Prostate gland (tissue), 2 donors: ENCODE data around the gene GEMIN2.

Source experiments
- CTCF ChIP-seq, 4 experiments: fragments of 200-600 bp in 2 of 4; fragments of 450-650 bp in 2 of 4; sonication (generic) in 2 of 4; IDR thresholded peaks; 1 replicate in 3 of 4; 2 replicates in 1 of 4; pipeline ENCODE4 v1.5.1; 2016 to 2019; ENCODE audit warnings: antibody characterized with exemption in 4 of 4, mild to moderate bottlenecking in 2 of 4, moderate library complexity in 2 of 4
- POLR2AphosphoS5 ChIP-seq: sonication (generic); formaldehyde crosslinking; IDR thresholded peaks from one replicate; pipeline ENCODE4 v1.6.1; 2017; ENCODE audit warnings: antibody characterized with exemption

- no peak for TF ChIP-seq CTCF (IDR thresholded peaks at IDR 0.05)
- no peak for TF ChIP-seq POLR2AphosphoS5
Measured at GRCh38 chr14:39168591-39168990, 54.5 kb downstream of the GEMIN2 start.
